ENCODE data around the gene RASAL2. TPM values are rescaled to one million over a fixed set of nuclear protein-coding genes. Genes with fewer than 3 reads are reported as not detected.

RASAL2 gene
- total and polyA plus RNA-seq, 2 of the 13 experiments (the other 11 are each of a cell fraction or from before 2014, with no cell fraction given) = 5.4 to 5.9 TPM

- TF ChIP-seq MNT (IDR thresholded peaks at IDR 0.05) = no peak
- TF ChIP-seq RARG (CRISPR knock-in tag; IDR thresholded peaks at IDR 0.05; ENCODE audit: low read depth) = 0 out of 2 replicates have a peak, but pooled peaks have one; percentile 51
- 0 out of 2 replicates have a peak, but pooled peaks have one; percentile 3 for TF ChIP-seq CREB3 (CRISPR knock-in tag; IDR thresholded peaks at IDR 0.05)
- TF ChIP-seq ZNF800 (CRISPR knock-in tag; IDR thresholded peaks at IDR 0.05) = peak; percentile 41; the same call in 1 of the 2 replicates
- no peak for TF ChIP-seq SP140L (CRISPR knock-in tag; IDR thresholded peaks at IDR 0.05; ENCODE audit: borderline replicate concordance)
- TF ChIP-seq HNRNPH1 (optimal IDR thresholded peaks at IDR 0.05; ENCODE audit: low read depth, low read length) = no peak
- no peak for TF ChIP-seq THAP11 (CRISPR knock-in tag; IDR thresholded peaks at IDR 0.05)
- 0 out of 2 replicates have a peak, but pooled peaks have one; percentile 38 for TF ChIP-seq ZNF280D (CRISPR knock-in tag; IDR thresholded peaks at IDR 0.05)
- TF ChIP-seq HNRNPL (IDR thresholded peaks at IDR 0.05; ENCODE audit: low read depth, low read length) = no peak
- no peak for TF ChIP-seq ZMYM3 (CRISPR knock-in tag; IDR thresholded peaks at IDR 0.05)
- no peak for TF ChIP-seq ATF7 (IDR thresholded peaks at IDR 0.05)
- no peak for TF ChIP-seq ATF7 (CRISPR knock-in tag; IDR thresholded peaks at IDR 0.05)
- TF ChIP-seq FOXP4 (CRISPR knock-in tag; IDR thresholded peaks at IDR 0.05) = 0 out of 2 replicates have a peak, but pooled peaks have one; percentile 7
- no peak for TF ChIP-seq U2AF1 (optimal IDR thresholded peaks at IDR 0.05; ENCODE audit: low read depth, low read length)
- 0 out of 2 replicates have a peak, but pooled peaks have one; percentile 8 for TF ChIP-seq NRL (CRISPR knock-in tag; IDR thresholded peaks at IDR 0.05; ENCODE audit: borderline replicate concordance)
Observed at GRCh38 chr1:178092878-178093493, 918 bp upstream of the RASAL2 start (continued).

All from HepG2 (cell line).